Parathyroid adenoma (tissue), 2 donors: Measurements from ENCODE around the gene EFNA5.

Source experiments
- H2AFZ ChIP-seq: fragments of 300-600 bp; sonication (generic); one replicate; pipeline ENCODE4 v1.7.0; 2017; ENCODE audit warnings: antibody characterized with exemption, mild to moderate bottlenecking
- H3K27ac ChIP-seq: fragments of 300-600 bp; sonication (generic); one replicate; pipeline ENCODE4 v1.7.0; 2017
- H3K27me3 ChIP-seq: fragments of 300-600 bp; sonication (generic); one replicate; pipeline ENCODE4 v1.7.0; 2017; ENCODE audit warnings: low read length; ENCODE audit not compliant: control insufficient read depth, insufficient read depth
- H3K36me3 ChIP-seq: fragments of 300-600 bp; sonication (generic); one replicate; pipeline ENCODE4 v1.7.0; 2017; ENCODE audit warnings: low read length; ENCODE audit not compliant: control insufficient read depth, insufficient read depth
- H3K4me1 ChIP-seq: fragments of 300-600 bp; sonication (generic); one replicate; pipeline ENCODE4 v1.7.0; 2017; ENCODE audit warnings: control low read depth
- H3K4me2 ChIP-seq: fragments of 300-600 bp; sonication (generic); one replicate; pipeline ENCODE4 v1.7.0; 2017; ENCODE audit warnings: low read length
- H3K4me3 ChIP-seq: fragments of 300-600 bp; sonication (generic); one replicate; pipeline ENCODE4 v1.7.0; 2017; ENCODE audit warnings: low read depth, low read length
- H3K79me2 ChIP-seq: fragments of 300-600 bp; sonication (generic); one replicate; pipeline ENCODE4 v1.7.0; 2017; ENCODE audit warnings: control low read depth
- H3K9ac ChIP-seq: fragments of 300-600 bp; sonication (generic); one replicate; pipeline ENCODE4 v1.7.0; 2017; ENCODE audit warnings: mild to moderate bottlenecking
- H3K9me3 ChIP-seq: fragments of 300-600 bp; sonication (generic); one replicate; pipeline ENCODE4 v1.7.0; 2017; ENCODE audit warnings: low read length; ENCODE audit not compliant: control insufficient read depth
- CTCF ChIP-seq: fragments of 300-600 bp; sonication (generic); IDR thresholded peaks from one replicate; pipeline ENCODE4 v1.7.0; 2017; ENCODE audit warnings: antibody characterized with exemption, mild to moderate bottlenecking
- donor health status: primary hyperparathyroidism.

The EFNA5 gene

GRCh38 chr5:107631805-107632362 lies 38.9 kb downstream of the EFNA5 start:
- Histone ChIP-seq H3K4me1 (no peaks in the 10 kb centered on the region), H3K27ac (no peak overlapping the region), H3K79me2 (no peaks in the 10 kb centered on the region), H2AFZ (no peak overlapping the region), H3K9ac (no peak overlapping the region), H3K4me2 (no peak overlapping the region), H3K27me3 (no peaks in the 10 kb centered on the region), H3K9me3 (no peaks in the 10 kb centered on the region), H3K4me3 (no peak overlapping the region), H3K36me3 (no peaks in the 10 kb centered on the region)
- TF ChIP-seq CTCF, result no peak

GRCh38 chr5:107630184-107630583 lies 40.6 kb downstream of the EFNA5 start:
- Histone ChIP-seq H3K4me3 (no peak overlapping the region), H3K4me2 (no peak overlapping the region), H3K9ac (no peak overlapping the region), H3K4me1 (no peaks in the 10 kb centered on the region), H3K27me3 (no peaks in the 10 kb centered on the region), H3K79me2 (no peaks in the 10 kb centered on the region), H2AFZ (no peak overlapping the region), H3K9me3 (no peaks in the 10 kb centered on the region), H3K27ac (no peak overlapping the region), H3K36me3 (no peaks in the 10 kb centered on the region)
- no peak for TF ChIP-seq CTCF

- no peaks in the 10 kb centered on the region for H3K79me2 ChIP-seq
- H3K4me1 ChIP-seq, result no peaks in the 10 kb centered on the region
- H3K9me3 ChIP-seq, result no peaks in the 10 kb centered on the region
- TF ChIP-seq CTCF, result no peak
- no peaks in the 10 kb centered on the region for H3K36me3 ChIP-seq
- H3K27me3 ChIP-seq, result no peaks in the 10 kb centered on the region
- no peak overlapping the region for H3K4me3 ChIP-seq
- no peak overlapping the region for H2AFZ ChIP-seq
- no peak overlapping the region for H3K27ac ChIP-seq
- no peak overlapping the region for H3K4me2 ChIP-seq
- no peak overlapping the region for H3K9ac ChIP-seq
Measured at GRCh38 chr5:107624235-107624634, 46.5 kb downstream of the EFNA5 start.

- H3K36me3 ChIP-seq, result no peaks in the 10 kb centered on the region
- H3K4me1 ChIP-seq, result no peaks in the 10 kb centered on the region
Measured at GRCh38 chr5:107621089-107621488, 49.6 kb downstream of the EFNA5 start.

More at GRCh38 chr5:107621089-107621488, 49.6 kb downstream of the EFNA5 start:
- Histone ChIP-seq H3K9ac (no peak overlapping the region), H3K9me3 (no peaks in the 10 kb centered on the region), H3K27ac (no peak overlapping the region), H3K27me3 (no peaks in the 10 kb centered on the region), H3K4me2 (no peak overlapping the region), H3K4me3 (no peak overlapping the region), H2AFZ (no peak overlapping the region), H3K79me2 (no peaks in the 10 kb centered on the region)
- no peak for TF ChIP-seq CTCF
